Spleen (tissue), 11 donors: ENCODE data around the gene LRRC45. TPM values are rescaled to one million over a fixed set of nuclear protein-coding genes. Genes with fewer than 3 reads are reported as not detected.

Experiments used
- DNase-seq: peaks from one replicate; pipeline ENCODE4 v3.0.0-alpha.2; 2020
- H3K27ac ChIP-seq, 8 donors: fragments of 200-600 bp; sonication (generic) in 7 of 8; 1 replicate in 4 of 8; 2 replicates in 4 of 8; pipeline versions ENCODE4 v1.5.0 to v1.8.0; 2016 to 2021; ENCODE audit warnings: inconsistent platforms in 4 of 8, mild to moderate bottlenecking in 4 of 8, moderate library complexity in 1 of 8
- H3K27me3 ChIP-seq, 7 donors: fragments of 200-600 bp; sonication (generic) in 6 of 7; replicated peaks in 1 of 7; 1 replicate in 4 of 7; 2 replicates in 3 of 7; pipeline versions ENCODE4 v1.5.0 to v1.8.0; 2016 to 2021; ENCODE audit warnings: inconsistent platforms in 3 of 7, mild to moderate bottlenecking in 1 of 7
- H3K36me3 ChIP-seq, 6 donors: fragments of 200-600 bp; sonication (generic) in 5 of 6; 1 replicate in 4 of 6; 2 replicates in 2 of 6; pipeline versions ENCODE4 v1.5.0 to v1.8.0; 2016 to 2021; ENCODE audit warnings: inconsistent platforms in 2 of 6
- H3K4me1 ChIP-seq, 6 donors: fragments of 200-600 bp; sonication (generic) in 5 of 6; 1 replicate in 3 of 6; 2 replicates in 3 of 6; pipeline versions ENCODE4 v1.5.0 to v1.8.0; 2016 to 2021; ENCODE audit warnings: inconsistent platforms in 3 of 6
- H3K4me3 ChIP-seq, 8 donors: fragments of 200-600 bp; sonication (generic) in 7 of 8; 1 replicate in 4 of 8; 2 replicates in 4 of 8; pipeline versions ENCODE4 v1.5.0 to v1.8.0; 2016 to 2021; ENCODE audit warnings: inconsistent platforms in 4 of 8, mild to moderate bottlenecking in 4 of 8, moderate library complexity in 2 of 8
- H3K9me3 ChIP-seq, 8 donors: fragments of 200-600 bp; sonication (generic) in 7 of 8; 1 replicate in 4 of 8; 2 replicates in 4 of 8; pipeline versions ENCODE4 v1.5.0 to v1.8.0; 2016 to 2021; ENCODE audit warnings: inconsistent platforms in 4 of 8
- POLR2A ChIP-seq, 3 donors: fragments of 450-650 bp; IDR thresholded peaks; one replicate each; pipeline ENCODE4 v1.5.1; 2017; ENCODE audit warnings: antibody characterized with exemption in 3 of 3, mild to moderate bottlenecking in 1 of 3
- POLR2AphosphoS5 ChIP-seq, 3 donors: sonication (generic); formaldehyde crosslinking; IDR thresholded peaks; one replicate each; pipeline ENCODE4 v1.5.1; 2017; ENCODE audit warnings: antibody characterized with exemption in 3 of 3
- WGBS, 5 donors: extraction: QIAGEN DNeasy Blood & Tissue Kit in 3 of 5; methylation state at CpG; one replicate each; pipeline versions ENCODE4 v1.1.5 to v1.1.7; 2013 to 2018; 5-methylcytosine and 5-hydroxymethylcytosine counted together
- intact Hi-C: fragments of 100-400 bp; cut with DNase I; formaldehyde crosslinking; loops from one replicate; pipeline ENCODE4 v1.15.0; 2023; ENCODE audit warnings: low total_unique reads
- polyA plus RNA-seq, 3 donors: library from polyadenylated mRNA; stranded (reverse); fragments of 200-250 nt; gene quantifications; one replicate each; pipeline ENCODE4 v1.2.1, GENCODE V29; 2013
- total RNA-seq, 7 donors: library from RNA; depleted of rRNA in 3 of 7; stranded (reverse); fragments of >200 nt in 3 of 7; fragmentation: NEBNext Ultra II Directional in 4 of 7; extraction: Animal tissue kit (Norgen Biotek cat#: 25700) in 4 of 7; gene quantifications; one replicate each; pipeline versions ENCODE4 v1.1.0 to v1.2.1, GENCODE V29; 2016 to 2021
- TF ChIP-seq, protein P1 (sequence below), 11 experiments: fragments of 200-600 bp in 7 of 11; fragments of 450-650 bp in 4 of 11; sonication (generic) in 4 of 11; IDR thresholded peaks in 8 of 11; conservative IDR thresholded peaks in 3 of 11; 1 replicate in 7 of 11; 2 replicates in 4 of 11; pipeline versions ENCODE4 v1.4.0 to v1.8.0; 2016 to 2021; ENCODE audit warnings: antibody characterized with exemption in 11 of 11, inconsistent platforms in 4 of 11, mild to moderate bottlenecking in 1 of 11
- donor health status: healthy with polysubstance abuse.
- donor health status: DM: no; HTN: no; CAD: no; lungs with moderate emphysema.
- donor health status: DM: no; HTN: no; CAD: no.
- donor health status: Bipolar disorder and iron deficiency.
- donor health status: healthy.
- donor health status: DM: no; HTN: no; CAD: no.
- donor health status: DM: yes; HTN: yes; CAD: no.

The LRRC45 gene
- total and polyA plus RNA-seq, 10 donors = 7.5 to 23.4 (median 11.7) TPM

DNA sequence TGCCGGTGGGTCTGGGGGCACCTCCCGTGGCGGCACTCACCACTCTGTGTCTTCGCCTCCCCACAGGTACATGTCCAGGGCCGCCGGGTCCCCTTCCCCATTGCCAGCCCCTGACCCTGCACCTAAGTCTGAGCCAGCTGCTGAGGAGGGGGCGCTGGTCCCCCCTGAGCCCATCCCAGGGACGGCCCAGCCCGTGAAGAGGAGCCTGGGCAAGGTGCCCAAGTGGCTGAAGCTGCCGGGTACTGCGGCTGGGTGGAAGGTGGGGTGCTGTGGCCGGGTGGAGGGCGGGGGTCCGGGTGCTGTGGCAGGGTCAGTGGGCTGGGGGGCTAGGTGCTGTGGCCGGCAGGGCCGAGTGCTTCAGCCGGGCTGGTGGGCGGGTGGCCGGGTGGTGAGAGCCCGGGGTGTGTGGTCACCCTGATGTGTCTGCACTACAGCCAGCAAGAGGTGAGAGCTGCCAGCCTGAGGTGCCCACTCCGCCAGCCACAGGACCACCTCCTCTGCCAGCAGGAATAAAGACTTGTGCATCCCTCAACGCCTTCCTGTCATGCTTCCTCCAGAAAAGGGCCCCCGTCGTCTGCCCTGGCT is 6.1 kb upstream of the LRRC45 start:
- intact Hi-C loops = no loop called here

DNA sequence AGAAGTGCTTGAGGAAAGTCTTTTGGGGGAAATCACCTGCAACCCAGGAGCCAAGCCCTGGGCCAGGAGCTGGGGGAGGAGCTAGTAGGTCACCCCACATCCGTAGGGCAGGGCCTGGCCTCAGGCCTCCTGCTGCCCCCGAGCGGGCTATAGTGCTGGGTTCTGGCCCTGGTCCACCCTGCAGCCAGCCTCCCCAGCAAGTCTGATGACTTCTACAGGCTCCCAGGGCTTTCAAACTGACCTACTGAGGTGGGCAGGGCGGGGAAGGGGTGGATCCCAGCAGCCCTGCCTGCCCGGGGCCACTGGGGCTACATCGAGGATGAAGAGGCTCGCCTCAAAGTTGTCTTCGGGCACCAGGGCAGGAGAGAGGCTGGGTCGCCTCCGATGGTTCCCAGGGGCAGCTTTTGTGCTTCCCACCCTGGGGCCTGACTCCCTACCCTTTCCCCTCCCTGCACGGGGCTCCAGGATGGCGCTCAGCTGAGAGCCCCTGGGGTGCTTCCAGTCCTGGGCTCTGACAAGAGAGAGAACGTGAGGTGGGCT is 5.4 kb upstream of the LRRC45 start:
- 80 to 90% (median 85%) methylated on average over 4 to 13 of the region's 13 CpGs for WGBS, 5 donors
- H3K27me3 ChIP-seq = no peaks in the 10 kb centered on the region
- H3K36me3 ChIP-seq = peaks cover 0 to 49% (median 8%) of the 10 kb centered on the region in 6 donors
- H3K4me3 ChIP-seq = no peak overlapping the region
- no peak for DNase-seq
- TF ChIP-seq POLR2AphosphoS5 (IDR thresholded peaks at IDR 0.05) (peak in 1 of 3 donors; percentile 19), POLR2A (IDR thresholded peaks at IDR 0.05) (no peak)
- no peak overlapping the region for H3K27ac ChIP-seq
- no peaks in the 10 kb centered on the region for H3K9me3 ChIP-seq
- H3K4me1 ChIP-seq = peaks cover 15 to 53% (median 36%) of the 10 kb centered on the region in 6 donors
- intact Hi-C loops = no loop called here

More for the DNA sequence above, 6.1 kb upstream of the LRRC45 start:
- no peak overlapping the region for H3K4me3 ChIP-seq
- peaks cover 0 to 56% (median 8%) of the 10 kb centered on the region in 6 donors for H3K36me3 ChIP-seq
- DNase-seq = no peak
- H3K27me3 ChIP-seq = no peaks in the 10 kb centered on the region
- H3K27ac ChIP-seq = no peak overlapping the region
- WGBS, 5 donors = 90 to 96% (median 92%) methylated on average over 20 to 24 of the region's 24 CpGs
- peaks cover 11 to 54% (median 35%) of the 10 kb centered on the region in 6 donors for H3K4me1 ChIP-seq
- TF ChIP-seq, protein P1, sequence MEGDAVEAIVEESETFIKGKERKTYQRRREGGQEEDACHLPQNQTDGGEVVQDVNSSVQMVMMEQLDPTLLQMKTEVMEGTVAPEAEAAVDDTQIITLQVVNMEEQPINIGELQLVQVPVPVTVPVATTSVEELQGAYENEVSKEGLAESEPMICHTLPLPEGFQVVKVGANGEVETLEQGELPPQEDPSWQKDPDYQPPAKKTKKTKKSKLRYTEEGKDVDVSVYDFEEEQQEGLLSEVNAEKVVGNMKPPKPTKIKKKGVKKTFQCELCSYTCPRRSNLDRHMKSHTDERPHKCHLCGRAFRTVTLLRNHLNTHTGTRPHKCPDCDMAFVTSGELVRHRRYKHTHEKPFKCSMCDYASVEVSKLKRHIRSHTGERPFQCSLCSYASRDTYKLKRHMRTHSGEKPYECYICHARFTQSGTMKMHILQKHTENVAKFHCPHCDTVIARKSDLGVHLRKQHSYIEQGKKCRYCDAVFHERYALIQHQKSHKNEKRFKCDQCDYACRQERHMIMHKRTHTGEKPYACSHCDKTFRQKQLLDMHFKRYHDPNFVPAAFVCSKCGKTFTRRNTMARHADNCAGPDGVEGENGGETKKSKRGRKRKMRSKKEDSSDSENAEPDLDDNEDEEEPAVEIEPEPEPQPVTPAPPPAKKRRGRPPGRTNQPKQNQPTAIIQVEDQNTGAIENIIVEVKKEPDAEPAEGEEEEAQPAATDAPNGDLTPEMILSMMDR (IDR thresholded peaks at IDR 0.05 in 8 of 11, conservative IDR thresholded peaks at IDR 0.05 in 3 of 11) = no peak
- TF ChIP-seq POLR2AphosphoS5 (IDR thresholded peaks at IDR 0.05) = peak in 1 of 3 donors; percentile 8
- H3K9me3 ChIP-seq = no peaks in the 10 kb centered on the region

DNA sequence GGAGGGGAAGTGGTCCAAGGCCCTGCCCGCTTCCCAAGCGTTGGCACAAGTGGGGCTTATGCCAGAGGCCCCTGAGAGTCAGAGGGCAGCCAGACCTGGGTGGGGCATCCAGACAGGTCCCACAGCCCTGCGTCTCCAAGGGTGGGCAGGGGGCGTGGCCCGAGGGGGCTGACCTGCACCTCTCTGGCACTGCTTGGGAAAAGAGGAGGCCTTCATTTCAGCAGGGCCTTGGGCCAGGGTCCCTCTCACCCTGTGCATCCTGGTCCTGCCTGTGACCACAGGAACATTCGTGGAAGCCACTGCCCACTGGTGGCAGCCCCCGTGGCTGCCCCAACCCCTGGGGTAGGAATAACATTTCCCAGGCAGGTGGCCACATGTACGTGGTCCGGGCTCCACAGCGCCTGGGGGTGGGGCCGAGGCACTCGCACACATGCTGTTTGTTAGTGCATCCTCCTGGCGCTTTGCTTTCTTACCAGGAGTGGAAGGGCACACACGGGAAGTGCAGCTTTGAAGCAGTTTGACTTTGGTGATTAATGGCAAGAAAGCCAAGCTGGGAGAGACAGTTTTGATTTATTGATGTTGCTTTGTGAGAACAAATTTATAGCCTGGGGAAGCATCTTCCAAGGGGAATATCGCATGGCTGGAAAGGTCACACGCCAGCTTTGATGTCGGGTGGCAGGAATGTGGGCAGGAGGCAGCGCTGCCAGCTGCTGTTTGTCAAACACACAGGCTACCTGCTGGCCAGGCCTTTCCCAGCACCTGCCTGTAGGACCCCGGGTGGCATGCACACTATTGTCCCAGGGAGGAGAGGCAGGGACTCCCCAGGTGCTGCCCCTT is 4.7 kb upstream of the LRRC45 start:
- 81 to 89% (median 85%) methylated on average over 17 to 19 of the region's 19 CpGs for WGBS, 5 donors

DNA sequence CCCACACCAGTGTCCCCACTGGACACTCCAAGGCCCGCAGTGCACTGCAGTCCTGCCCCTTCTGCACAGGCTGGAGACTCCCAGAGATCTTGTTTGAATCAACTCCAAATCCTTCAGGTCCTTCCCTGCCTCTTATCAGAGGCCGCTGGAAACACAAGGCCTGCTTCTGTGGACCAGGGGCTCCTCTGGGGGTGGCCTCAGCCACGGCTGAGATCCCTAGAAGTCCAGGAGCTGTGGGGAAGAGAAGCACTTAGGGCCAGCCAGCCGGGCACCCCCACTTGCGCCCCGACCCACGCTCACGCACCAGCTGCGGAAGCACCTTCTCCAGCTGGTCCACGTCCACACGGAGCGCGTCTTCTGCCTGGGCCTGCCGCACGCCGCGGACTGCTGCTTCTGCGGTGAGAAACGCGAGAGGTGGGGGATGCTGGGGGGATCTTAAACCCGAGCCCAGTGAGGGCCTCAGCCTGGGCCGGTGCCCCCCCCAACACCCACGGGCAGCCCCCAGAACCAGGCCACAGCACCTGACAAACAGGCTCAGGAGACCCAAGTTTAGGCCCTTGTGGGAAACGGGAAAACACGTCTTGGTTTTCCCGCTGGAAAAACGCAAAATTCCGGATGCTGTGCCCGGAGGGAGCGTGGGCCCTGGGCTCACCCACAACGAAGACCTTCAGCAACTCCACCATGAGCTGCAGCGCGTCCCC is 4.0 kb upstream of the LRRC45 start:
- Histone ChIP-seq H3K4me1 (peaks cover 21 to 49% (median 34%) of the 10 kb centered on the region in 6 donors), H3K36me3 (peaks cover 0 to 34% (median 8%) of the 10 kb centered on the region in 6 donors), H3K9me3 (no peaks in the 10 kb centered on the region), H3K4me3 (no peak overlapping the region), H3K27ac (no peak overlapping the region), H3K27me3 (no peaks in the 10 kb centered on the region)
- intact Hi-C loops = no loop called here
- TF ChIP-seq, protein P1 (IDR thresholded peaks at IDR 0.05 in 8 of 11, conservative IDR thresholded peaks at IDR 0.05 in 3 of 11) = no peak
- peak in 1 of 3 donors; percentile 58 for TF ChIP-seq POLR2AphosphoS5 (IDR thresholded peaks at IDR 0.05)
- no peak for DNase-seq
- WGBS, 5 donors = 89 to 95% (median 93%) methylated on average over 21 to 33 of the region's 33 CpGs

More for the DNA sequence above, 4.7 kb upstream of the LRRC45 start:
- Histone ChIP-seq H3K36me3 (peaks cover 0 to 42% (median 8%) of the 10 kb centered on the region in 6 donors), H3K9me3 (no peaks in the 10 kb centered on the region), H3K27me3 (no peaks in the 10 kb centered on the region), H3K27ac (no peak overlapping the region), H3K4me3 (no peak overlapping the region), H3K4me1 (peaks cover 15 to 49% (median 30%) of the 10 kb centered on the region in 6 donors)
- intact Hi-C loops = no loop called here
- no peak for DNase-seq
- TF ChIP-seq, protein P1 (IDR thresholded peaks at IDR 0.05 in 8 of 11, conservative IDR thresholded peaks at IDR 0.05 in 3 of 11) = peak in 1 of 11 experiments; percentile 13
- TF ChIP-seq POLR2A (IDR thresholded peaks at IDR 0.05) = no peak
- TF ChIP-seq POLR2AphosphoS5 (IDR thresholded peaks at IDR 0.05) = peak in 1 of 3 donors; percentile 37
